IPS-20b (cell line): ENCODE data around the gene AFG1L.

Source experiments
- H3K27ac ChIP-seq: one replicate; pipeline ENCODE4 v1.5.1; 2013; ENCODE audit warnings: low read length
- H3K27me3 ChIP-seq: 2 replicates; pipeline ENCODE4 v1.6.1; 2013; ENCODE audit warnings: mild to moderate bottlenecking, low read length, inconsistent platforms; ENCODE audit not compliant: insufficient read depth
- H3K36me3 ChIP-seq: 2 replicates; pipeline ENCODE4 v1.6.1; 2013; ENCODE audit warnings: low read depth, mild to moderate bottlenecking, inconsistent platforms, low read length, moderate library complexity; ENCODE audit not compliant: insufficient read depth
- H3K4me1 ChIP-seq: 2 replicates; pipeline ENCODE4 v1.6.1; 2013; ENCODE audit warnings: mild to moderate bottlenecking, control low read depth, inconsistent platforms, low read length, moderate library complexity; ENCODE audit not compliant: insufficient read depth
- H3K4me3 ChIP-seq: 2 replicates; pipeline ENCODE4 v1.5.1; 2013; ENCODE audit warnings: mild to moderate bottlenecking, low read length, inconsistent platforms
- H3K9ac ChIP-seq: 2 replicates; pipeline ENCODE4 v1.6.1; 2013; ENCODE audit warnings: low read depth, mild to moderate bottlenecking, inconsistent platforms, low read length, moderate library complexity
- H3K9me3 ChIP-seq: 2 replicates; pipeline ENCODE4 v1.6.1; 2013; ENCODE audit warnings: mild to moderate bottlenecking, low read depth, low read length, inconsistent platforms; ENCODE audit not compliant: insufficient read depth

The AFG1L gene

DNA sequence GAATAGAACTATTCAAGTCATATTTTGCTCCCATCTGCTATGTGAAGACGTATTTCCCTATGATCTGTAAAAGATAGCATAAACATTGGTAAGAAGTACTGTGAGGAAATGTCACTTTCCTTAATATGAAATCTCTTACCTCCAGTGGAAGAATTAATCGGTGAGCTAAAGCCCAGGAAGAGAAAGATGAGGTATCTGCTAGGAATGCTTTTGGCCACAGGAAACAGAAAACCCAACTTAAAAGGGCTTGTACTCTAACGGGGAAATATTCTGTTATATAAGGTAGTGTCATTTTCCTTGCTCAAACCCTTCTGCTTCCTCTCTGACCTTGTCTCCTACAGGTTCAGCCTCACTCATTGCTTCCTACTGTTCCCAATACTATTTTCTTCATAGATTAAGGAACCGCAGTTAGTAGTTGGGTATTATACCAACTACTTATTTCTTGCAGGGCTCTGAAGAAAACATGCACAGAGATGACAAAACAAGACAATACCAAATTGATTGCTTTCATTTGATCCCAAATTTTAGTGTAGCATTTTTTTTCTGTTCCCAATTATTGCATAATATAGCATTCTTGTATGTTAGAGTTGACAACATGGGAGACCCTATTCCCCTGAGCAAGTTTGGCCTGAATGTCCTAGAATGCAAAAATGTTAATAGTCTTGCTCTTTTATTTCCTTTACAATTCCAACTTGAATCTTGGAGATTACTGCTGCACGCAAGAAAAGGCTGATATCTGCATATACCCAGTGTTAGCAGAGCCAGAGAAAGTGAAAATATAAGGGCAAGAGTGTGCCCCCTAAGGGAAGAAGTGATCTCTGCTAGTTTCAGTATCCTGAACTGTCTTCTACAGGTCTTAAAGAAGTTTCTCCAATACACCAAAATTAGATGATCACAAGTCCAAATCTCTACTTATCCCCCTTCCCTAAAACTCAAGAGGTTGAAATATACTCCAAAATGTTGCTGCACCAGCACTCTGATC is 65.3 kb downstream of the AFG1L start:
- Histone ChIP-seq H3K9ac (no peak overlapping the region), H3K4me1 (no peaks in the 10 kb centered on the region), H3K9me3 (no peaks in the 10 kb centered on the region), H3K36me3 (no peaks in the 10 kb centered on the region), H3K27ac (no peak overlapping the region), H3K27me3 (no peaks in the 10 kb centered on the region), H3K4me3 (no peak overlapping the region)

DNA sequence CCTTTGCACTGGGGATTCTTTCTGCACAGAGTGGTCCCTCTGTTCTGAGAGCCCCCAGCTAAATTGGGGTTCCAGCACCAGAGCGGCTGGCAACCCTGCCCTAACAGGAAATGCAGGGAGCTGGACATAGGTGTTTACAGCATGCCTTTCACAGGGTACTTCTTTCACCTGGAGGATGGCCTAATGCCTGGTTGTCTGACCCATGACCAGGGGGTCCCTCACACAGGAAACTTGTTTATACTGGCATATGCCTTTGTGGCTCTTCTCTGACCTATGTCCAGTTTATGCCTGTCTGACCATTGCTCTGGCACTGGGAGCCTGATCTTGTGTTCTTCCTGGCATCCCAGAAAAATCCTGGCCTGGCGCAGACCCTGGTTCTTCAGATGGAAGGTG is 66.1 kb downstream of the AFG1L start:
- Histone ChIP-seq H3K9ac (no peak overlapping the region), H3K36me3 (no peaks in the 10 kb centered on the region), H3K4me3 (no peak overlapping the region), H3K27ac (no peak overlapping the region), H3K4me1 (no peaks in the 10 kb centered on the region), H3K27me3 (no peaks in the 10 kb centered on the region), H3K9me3 (no peaks in the 10 kb centered on the region)

DNA sequence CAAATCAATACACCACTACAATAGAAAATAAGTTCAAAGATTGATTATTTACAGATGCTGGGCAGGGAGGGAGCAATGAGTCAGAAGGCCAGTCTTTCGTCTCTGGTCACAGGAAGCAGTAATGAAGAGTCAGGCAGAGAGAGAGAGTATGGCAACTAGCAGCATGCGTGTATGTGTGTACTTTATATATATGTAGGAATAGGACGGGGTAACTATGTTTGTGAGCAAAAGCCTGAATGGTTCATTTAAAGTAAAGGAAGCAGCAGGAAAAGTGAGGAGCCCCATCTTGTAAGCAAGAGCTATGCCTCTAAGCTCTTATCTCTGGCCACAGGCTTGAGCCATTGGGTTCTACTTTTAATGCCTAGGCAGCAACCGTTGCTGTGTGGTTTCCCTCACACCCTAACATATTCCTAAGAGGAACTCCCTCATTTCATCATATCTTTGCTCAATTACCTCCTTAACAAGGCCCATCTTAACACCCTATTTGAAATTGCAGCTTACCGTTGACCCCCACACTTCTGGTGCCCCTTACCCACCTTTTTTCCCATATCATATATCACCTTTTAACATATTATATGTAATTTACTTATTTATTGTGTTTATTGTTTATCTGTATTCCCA is 66.6 kb downstream of the AFG1L start:
- H3K4me1 ChIP-seq, result no peaks in the 10 kb centered on the region
- H3K9ac ChIP-seq, result no peak overlapping the region
- no peaks in the 10 kb centered on the region for H3K27me3 ChIP-seq
- no peak overlapping the region for H3K4me3 ChIP-seq
- no peaks in the 10 kb centered on the region for H3K36me3 ChIP-seq
- H3K9me3 ChIP-seq, result no peaks in the 10 kb centered on the region
- H3K27ac ChIP-seq, result no peak overlapping the region

DNA sequence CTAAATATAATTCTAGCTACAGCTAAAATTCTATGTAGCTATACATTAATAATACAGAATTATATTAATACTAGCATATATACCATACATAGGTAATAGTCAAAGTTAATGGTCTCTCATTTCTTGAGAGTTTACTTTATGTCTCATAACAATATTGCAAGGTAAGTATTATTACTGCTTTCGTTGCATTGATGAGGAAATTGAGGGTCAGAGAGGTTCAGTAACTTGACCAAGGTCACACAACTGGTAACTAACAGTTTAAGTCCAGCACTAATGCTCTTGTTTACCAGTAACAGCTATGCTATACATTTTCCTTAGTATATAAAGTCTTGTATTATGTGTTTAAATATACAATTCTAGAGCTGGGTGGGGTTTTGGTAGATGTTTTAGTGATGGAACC is 67.6 kb downstream of the AFG1L start:
- no peaks in the 10 kb centered on the region for H3K36me3 ChIP-seq
- no peak overlapping the region for H3K4me3 ChIP-seq
- no peak overlapping the region for H3K27ac ChIP-seq
- H3K9me3 ChIP-seq, result no peaks in the 10 kb centered on the region
- H3K27me3 ChIP-seq, result no peaks in the 10 kb centered on the region
- no peaks in the 10 kb centered on the region for H3K4me1 ChIP-seq
- H3K9ac ChIP-seq, result no peak overlapping the region

DNA sequence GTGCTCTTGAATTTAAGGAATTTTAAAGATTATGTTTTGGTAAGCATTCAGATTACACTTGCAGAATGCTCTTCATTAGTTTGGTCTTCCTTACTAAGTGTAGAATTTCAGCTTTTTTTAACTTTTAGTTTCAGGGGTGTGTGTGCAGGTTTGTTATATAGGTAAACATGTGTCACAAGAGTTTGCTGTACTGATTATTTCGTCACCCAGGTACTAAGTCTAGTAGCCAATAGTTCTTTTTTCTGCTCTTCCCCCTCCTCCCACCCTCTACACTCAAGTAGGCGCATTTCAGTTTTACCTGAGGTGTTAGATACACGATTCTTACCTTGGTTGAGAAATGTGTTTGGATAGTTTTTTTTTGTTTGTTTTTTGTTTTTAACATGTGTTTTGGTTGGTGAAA is 68.3 kb downstream of the AFG1L start:
- Histone ChIP-seq H3K27me3 (no peaks in the 10 kb centered on the region), H3K27ac (no peak overlapping the region), H3K4me1 (no peaks in the 10 kb centered on the region), H3K9me3 (no peaks in the 10 kb centered on the region), H3K4me3 (no peak overlapping the region), H3K9ac (no peak overlapping the region), H3K36me3 (no peaks in the 10 kb centered on the region)

DNA sequence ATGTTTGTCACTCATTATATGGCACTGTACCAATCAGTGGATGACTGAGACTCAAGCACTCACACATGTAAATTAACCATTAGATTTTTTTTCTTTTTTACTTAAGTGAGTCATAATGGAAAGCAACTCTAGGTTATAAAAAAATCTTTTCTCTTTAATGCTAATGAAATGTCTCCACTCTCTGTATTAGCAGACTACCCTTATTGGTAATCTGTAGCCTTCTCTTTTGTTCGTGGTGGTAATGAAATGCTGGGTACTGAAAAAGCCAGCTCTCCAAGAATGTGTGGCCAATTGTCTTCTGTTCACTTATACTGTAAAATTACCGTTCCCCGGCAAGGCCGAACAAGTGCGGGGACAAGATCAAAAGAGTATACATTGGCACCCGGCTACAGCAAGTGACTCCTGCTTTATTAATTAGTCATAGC is 69.0 kb downstream of the AFG1L start:
- Histone ChIP-seq H3K9ac (no peak overlapping the region), H3K27ac (no peak overlapping the region)

DNA sequence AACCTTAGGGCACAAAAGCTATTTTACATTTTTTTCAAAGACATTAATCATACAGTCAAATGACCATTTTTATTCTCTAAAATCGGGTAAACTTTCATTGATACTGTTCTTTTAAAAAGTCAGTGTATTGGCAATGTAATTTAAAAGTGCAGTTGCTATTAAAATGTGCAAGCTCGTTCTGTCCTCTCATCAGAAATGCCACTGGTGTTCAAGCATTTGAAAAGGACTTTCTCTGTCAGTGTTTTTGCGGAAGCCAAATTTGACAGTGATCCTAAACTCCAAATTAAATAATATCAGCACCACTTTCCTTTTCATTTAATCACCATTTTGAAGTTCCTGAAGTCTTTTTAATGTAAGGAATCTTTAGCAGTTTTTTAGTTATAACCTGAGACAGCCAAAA is 69.6 kb downstream of the AFG1L start:
- Histone ChIP-seq H3K4me3 (no peak overlapping the region), H3K27ac (no peak overlapping the region), H3K9ac (no peak overlapping the region), H3K36me3 (no peaks in the 10 kb centered on the region), H3K4me1 (no peaks in the 10 kb centered on the region), H3K27me3 (no peaks in the 10 kb centered on the region), H3K9me3 (no peaks in the 10 kb centered on the region)

More for the DNA sequence above, 69.0 kb downstream of the AFG1L start:
- Histone ChIP-seq H3K9me3 (no peaks in the 10 kb centered on the region), H3K4me3 (no peak overlapping the region), H3K36me3 (no peaks in the 10 kb centered on the region), H3K4me1 (no peaks in the 10 kb centered on the region), H3K27me3 (no peaks in the 10 kb centered on the region)

DNA sequence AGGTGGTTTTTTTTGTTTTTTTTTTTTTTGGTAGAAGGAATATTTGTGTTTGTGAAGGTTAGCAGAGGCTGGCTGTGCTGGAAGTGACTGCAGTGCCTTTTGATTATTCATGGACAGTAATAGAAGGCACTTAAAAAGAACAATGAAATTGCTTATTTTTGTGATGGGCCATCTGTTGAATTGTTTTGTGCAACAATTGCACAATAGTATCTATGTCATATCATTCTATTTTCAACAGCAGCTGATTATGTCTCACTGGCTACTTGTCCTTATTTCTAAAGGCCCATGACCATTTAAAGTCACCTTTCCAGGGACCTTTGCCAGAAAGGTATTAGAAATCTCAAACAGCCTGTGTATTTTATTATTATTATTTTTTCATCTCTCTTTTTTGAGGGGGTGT is 70.6 kb downstream of the AFG1L start:
- Histone ChIP-seq H3K27ac (no peak overlapping the region), H3K9ac (no peak overlapping the region), H3K4me3 (no peak overlapping the region), H3K9me3 (no peaks in the 10 kb centered on the region), H3K4me1 (no peaks in the 10 kb centered on the region), H3K27me3 (no peaks in the 10 kb centered on the region), H3K36me3 (no peaks in the 10 kb centered on the region)

DNA sequence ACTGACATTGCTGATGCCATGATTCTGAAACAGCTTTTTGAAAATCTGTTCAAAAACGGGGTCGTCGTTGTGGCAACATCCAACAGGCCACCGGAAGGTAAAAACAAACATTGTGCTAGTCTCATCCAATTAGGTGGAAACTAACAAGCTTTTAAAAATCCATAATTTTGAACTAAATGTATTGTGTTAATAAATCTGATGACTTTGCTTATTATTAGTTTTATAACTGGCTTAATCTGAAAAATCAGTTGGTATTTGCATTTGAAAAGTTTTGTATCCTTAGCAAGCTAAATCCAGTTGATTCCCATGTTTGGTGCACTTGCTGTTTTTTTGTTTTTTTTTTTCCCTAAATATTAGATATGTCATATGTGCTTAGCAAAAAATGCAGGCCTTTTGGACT is 71.4 kb downstream of the AFG1L start:
- H3K27ac ChIP-seq, result no peak overlapping the region
- no peaks in the 10 kb centered on the region for H3K9me3 ChIP-seq
- no peak overlapping the region for H3K4me3 ChIP-seq
- H3K9ac ChIP-seq, result no peak overlapping the region
- H3K27me3 ChIP-seq, result no peaks in the 10 kb centered on the region
- H3K36me3 ChIP-seq, result no peaks in the 10 kb centered on the region
- no peaks in the 10 kb centered on the region for H3K4me1 ChIP-seq

DNA sequence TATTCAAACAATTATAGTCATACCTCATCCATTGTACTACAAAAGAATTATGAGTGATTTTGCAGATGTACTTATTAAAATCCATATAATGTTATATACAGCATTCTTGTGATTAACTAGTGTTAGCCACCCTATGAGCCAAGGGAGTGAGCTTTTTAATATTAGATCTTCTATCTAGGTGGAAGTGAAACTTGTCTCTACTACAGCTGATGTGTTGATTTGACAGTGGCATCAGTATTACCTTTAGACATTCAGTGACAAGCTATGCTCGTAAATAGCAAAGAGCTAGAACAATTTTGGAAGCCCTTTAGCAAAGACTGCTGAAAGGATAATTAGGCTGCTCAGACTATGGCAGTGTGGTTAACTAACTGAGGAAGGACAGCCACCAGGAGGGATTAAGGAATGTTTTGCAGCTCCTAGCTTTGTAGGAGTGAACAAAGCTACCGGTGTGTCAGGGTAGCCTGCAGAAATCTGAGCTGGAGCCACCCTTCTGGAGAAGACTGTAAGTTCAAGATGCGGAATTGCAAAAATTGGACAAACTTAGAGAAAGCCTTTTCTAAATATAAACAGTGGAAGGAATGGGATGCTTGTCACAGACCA is 73.7 kb downstream of the AFG1L start:
- Histone ChIP-seq H3K36me3 (no peaks in the 10 kb centered on the region), H3K9ac (no peak overlapping the region), H3K9me3 (no peaks in the 10 kb centered on the region), H3K4me1 (no peaks in the 10 kb centered on the region), H3K27ac (no peak overlapping the region), H3K27me3 (no peaks in the 10 kb centered on the region), H3K4me3 (no peak overlapping the region)

DNA sequence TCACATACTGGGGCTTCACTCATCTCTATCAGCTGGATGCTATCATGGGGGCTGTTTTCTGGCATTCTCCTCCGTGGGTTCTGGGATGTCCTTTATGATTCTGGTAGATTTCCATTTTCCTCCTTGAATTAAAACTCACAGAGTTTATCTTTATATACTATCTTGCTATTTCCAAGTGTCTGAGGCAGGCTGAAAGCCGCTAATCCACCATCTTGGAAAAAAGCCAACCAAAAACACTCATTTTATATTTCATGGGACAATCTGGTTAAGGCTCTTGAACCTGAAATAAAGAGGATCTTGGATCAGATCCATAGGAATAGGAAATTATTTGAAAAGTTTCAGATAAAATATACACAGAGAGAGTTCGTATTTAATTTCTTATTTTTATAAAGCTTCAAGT is 86.0 kb downstream of the AFG1L start:
- no peak overlapping the region for H3K27ac ChIP-seq
- no peaks in the 10 kb centered on the region for H3K27me3 ChIP-seq
- H3K9me3 ChIP-seq, result no peaks in the 10 kb centered on the region
- H3K9ac ChIP-seq, result no peak overlapping the region
- no peak overlapping the region for H3K4me3 ChIP-seq
- H3K36me3 ChIP-seq, result no peaks in the 10 kb centered on the region
- no peaks in the 10 kb centered on the region for H3K4me1 ChIP-seq

DNA sequence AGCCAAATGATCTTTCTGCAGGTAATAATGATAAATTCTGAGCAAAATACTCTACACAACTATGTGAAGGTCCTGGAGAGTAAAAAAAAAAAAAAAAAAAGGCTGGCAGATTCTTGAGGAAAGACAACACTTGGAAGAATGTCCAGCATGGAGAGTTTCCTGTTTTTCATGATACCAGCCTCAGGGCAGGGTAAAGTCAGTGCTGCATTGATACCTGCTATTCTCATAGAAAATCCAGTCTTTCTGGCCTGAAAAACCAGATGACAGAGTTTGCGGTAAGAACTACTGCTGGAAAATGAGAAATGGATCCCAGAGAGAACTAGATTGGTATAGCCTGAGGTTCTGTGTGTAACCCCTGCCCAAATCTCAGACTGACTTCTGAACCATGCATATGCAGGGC is 89.1 kb downstream of the AFG1L start:
- no peak overlapping the region for H3K27ac ChIP-seq
- H3K27me3 ChIP-seq, result no peaks in the 10 kb centered on the region
- no peaks in the 10 kb centered on the region for H3K9me3 ChIP-seq
- H3K4me1 ChIP-seq, result no peaks in the 10 kb centered on the region
- H3K4me3 ChIP-seq, result no peak overlapping the region
- no peaks in the 10 kb centered on the region for H3K36me3 ChIP-seq
- H3K9ac ChIP-seq, result no peak overlapping the region
